HG02678 (cell line): ENCODE measurements around the gene ACD.
A peak's percentile ranks its signal among the peaks of the same experiment; 100 is the strongest.

Experiments used
- ATAC-seq: cut with Tn5 transposase; IDR thresholded peaks from one replicate; pipeline ENCODE4 v1.9.1; 2021; ENCODE audit warnings: mild to moderate bottlenecking, moderate library complexity; ENCODE audit not compliant: unreplicated experiment

The ACD gene

GRCh38 chr16:67648088-67648763 is 11.8 kb downstream of the ACD start:
- no peak for ATAC-seq

GRCh38 chr16:67647681-67648080 is 12.4 kb downstream of the ACD start:
- no peak for ATAC-seq

GRCh38 chr16:67647111-67647651 is 12.9 kb downstream of the ACD start:
- no peak for ATAC-seq

GRCh38 chr16:67645397-67646121 is 14.5 kb downstream of the ACD start:
- peak; percentile 20 for ATAC-seq

GRCh38 chr16:67644038-67644437 is 16.0 kb downstream of the ACD start:
- ATAC-seq, result no peak

GRCh38 chr16:67641779-67642708 is 18.0 kb downstream of the ACD start:
- ATAC-seq, result no peak

- no peak for ATAC-seq
Observed at GRCh38 chr16:67637625-67638024, 22.4 kb downstream of the ACD start.

GRCh38 chr16:67636713-67637112 is 23.3 kb downstream of the ACD start:
- ATAC-seq, result no peak

- no peak for ATAC-seq
Observed at GRCh38 chr16:67632415-67633172, 27.5 kb downstream of the ACD start.

- ATAC-seq, result no peak
Observed at GRCh38 chr16:67628216-67628615, 31.8 kb downstream of the ACD start.

- ATAC-seq, result no peak
Observed at GRCh38 chr16:67613808-67614207, 46.3 kb downstream of the ACD start.

- no peak for ATAC-seq
Observed at GRCh38 chr16:67608364-67608763, 51.7 kb downstream of the ACD start.
